HEK293 (cell line): ENCODE results near the gene ZNF574.

Experiments used
- GLIS1 ChIP-seq: fragments of 450-650 bp; formaldehyde crosslinking; IDR thresholded peaks from 2 replicates; pipeline ENCODE4 v1.5.1; 2016; ENCODE audit warnings: missing biosample characterization, missing genetic modification characterization
- KLF9 ChIP-seq: fragments of 450-650 bp; formaldehyde crosslinking; IDR thresholded peaks from 2 replicates; pipeline ENCODE4 v1.5.1; 2016; ENCODE audit warnings: missing biosample characterization, missing genetic modification characterization, low read depth
- SP2 ChIP-seq: fragments of 450-650 bp; formaldehyde crosslinking; IDR thresholded peaks from 2 replicates; pipeline ENCODE4 v1.5.1; 2016; ENCODE audit warnings: missing biosample characterization, missing genetic modification characterization

- TF ChIP-seq KLF9 (tag by site-specific recombination): no peak
- no peak for TF ChIP-seq GLIS1 (tag by site-specific recombination)
- TF ChIP-seq SP2 (tag by site-specific recombination): no peak
Measured at GRCh38 chr19:42059196-42059595, 16.8 kb upstream of the ZNF574 start.
